Heart left ventricle (tissue), 16 donors: Measurements from ENCODE around the gene MYO16. TPM values are rescaled to one million over a fixed set of nuclear protein-coding genes. Genes with fewer than 3 reads are reported as not detected.

ENCODE experiments used
- ATAC-seq, 4 donors: fragments of 200-7000 bp; cut with Tn5 transposase; one replicate each; pipeline ENCODE4 v1.9.1; 2020 to 2022; ENCODE audit warnings: moderate library complexity in 4 of 4, mild to moderate bottlenecking in 3 of 4, moderate number of reproducible peaks in 1 of 4
- DNase-seq, 5 donors: peaks; one replicate each; pipeline ENCODE4 v3.0.0-alpha.2; 2020
- H3K27ac ChIP-seq, 12 donors: fragments of 200-600 bp; sonication (generic) in 4 of 12; one replicate each; pipeline versions ENCODE4 v1.5.0 to v1.8.0; 2016 to 2022; ENCODE audit warnings: mild to moderate bottlenecking in 2 of 12
- H3K27me3 ChIP-seq, 9 donors: fragments of 200-600 bp; sonication (generic) in 2 of 9; one replicate each; pipeline versions ENCODE4 v1.5.1 to v1.8.0; 2016 to 2022; ENCODE audit warnings: mild to moderate bottlenecking in 3 of 9
- H3K36me3 ChIP-seq, 9 donors: fragments of 200-600 bp; sonication (generic) in 2 of 9; one replicate each; pipeline versions ENCODE4 v1.5.0 to v1.8.0; 2018 to 2022; ENCODE audit warnings: mild to moderate bottlenecking in 2 of 9
- H3K4me1 ChIP-seq, 12 donors: fragments of 200-600 bp; sonication (generic) in 4 of 12; one replicate each; pipeline versions ENCODE4 v1.5.0 to v1.8.0; 2016 to 2022; ENCODE audit warnings: mild to moderate bottlenecking in 3 of 12
- H3K4me3 ChIP-seq, 12 donors: fragments of 200-600 bp; sonication (generic) in 4 of 12; one replicate each; pipeline versions ENCODE4 v1.5.0 to v1.8.0; 2017 to 2022; ENCODE audit warnings: mild to moderate bottlenecking in 9 of 12, moderate library complexity in 4 of 12
- H3K9me3 ChIP-seq, 12 donors: fragments of 200-600 bp; sonication (generic) in 4 of 12; one replicate each; pipeline versions ENCODE4 v1.5.0 to v1.8.0; 2016 to 2022; ENCODE audit warnings: mild to moderate bottlenecking in 1 of 12
- POLR2A ChIP-seq, 2 donors: fragments of 450-650 bp; IDR thresholded peaks; one replicate each; pipeline ENCODE4 v1.6.1; 2017; ENCODE audit warnings: antibody characterized with exemption in 2 of 2, mild to moderate bottlenecking in 2 of 2, moderate library complexity in 2 of 2
- WGBS, 4 donors: extraction: QIAGEN DNeasy Blood & Tissue Kit in 2 of 4; methylation state at CpG; one replicate each; pipeline versions ENCODE4 v1.1.5 to v1.1.7; 2013 to 2018; 5-methylcytosine and 5-hydroxymethylcytosine counted together
- intact Hi-C, 10 donors: fragments of 100-400 bp; cut with DNase I; formaldehyde crosslinking; loops; one replicate each; pipeline versions ENCODE4 v1.11.1 to v1.14.2; 2022
- polyA plus RNA-seq, 2 donors: library from polyadenylated mRNA; stranded (reverse); fragments of 200-250 nt; gene quantifications; one replicate each; pipeline ENCODE4 v1.2.3, GENCODE V29; 2013
- total RNA-seq, 9 donors: library from RNA; depleted of rRNA in 2 of 9; stranded (reverse); fragments of >200 nt in 2 of 9; fragmentation: NEBNext Ultra II Directional in 3 of 9; extraction: Animal tissue kit (Norgen Biotek cat#: 25700) in 3 of 9; gene quantifications; one replicate each; pipeline versions ENCODE4 v1.1.0 to v1.2.4, GENCODE V29; 2016 to 2023
- TF ChIP-seq, protein P1 (sequence below), 12 donors: fragments of 200-600 bp; sonication (generic) in 4 of 12; IDR thresholded peaks; one replicate each; pipeline versions ENCODE4 v1.5.0 to v1.8.0; 2018 to 2022; ENCODE audit warnings: antibody characterized with exemption in 12 of 12, mild to moderate bottlenecking in 5 of 12
- donor health status: ischemic (EF 13 %, LVEDD 7.1; RV severe dilation, severe dysfunction).
- donor health status: healthy with polysubstance abuse.
- donor health status: DM: no; HTN: yes; CAD: no.
- donor health status: DM: no; HTN: no; CAD: no.
- donor health status: ischemic (EF 25% LVEDD 6.9; RV normal size, moderate dysfunction).
- donor health status: ischemic (EF 25% LVEDD 5.7; RV mildly dilated, moderate dysfunction).
- donor health status: healthy.
- donor health status: DM: yes; HTN: yes; CAD: no.
- donor health status: ischemic (EF 35%, LVEDD 5.7; RV mildly dilated, moderate dysfunction).
- donor health status: nonischemic (EF 11% LVEDD 7.7; RV severe dilation, severe dysfunction).
- donor health status: DM: yes; HTN: yes; CAD: no.
- donor health status: PGD.
- donor health status: ischemic (EF 29% LVEDD 5.4; RV normal size, mild dysfunction).
- donor health status: nonischemic (EF 23%, LVEDD 6.1; RV moderate dilation, normal function).

MYO16 gene
- total and polyA plus RNA-seq, 11 donors: 0.16 to 5.2 (median 0.81) TPM

GRCh38 chr13:109010912-109011311, 381.5 kb downstream of the MYO16 start:
- ATAC-seq: no peak
- H3K27me3 ChIP-seq: no peaks in the 10 kb centered on the region
- 39 to 63% (median 57%) methylated on average over 1 of the region's 1 CpG for WGBS, 4 donors

DNA sequence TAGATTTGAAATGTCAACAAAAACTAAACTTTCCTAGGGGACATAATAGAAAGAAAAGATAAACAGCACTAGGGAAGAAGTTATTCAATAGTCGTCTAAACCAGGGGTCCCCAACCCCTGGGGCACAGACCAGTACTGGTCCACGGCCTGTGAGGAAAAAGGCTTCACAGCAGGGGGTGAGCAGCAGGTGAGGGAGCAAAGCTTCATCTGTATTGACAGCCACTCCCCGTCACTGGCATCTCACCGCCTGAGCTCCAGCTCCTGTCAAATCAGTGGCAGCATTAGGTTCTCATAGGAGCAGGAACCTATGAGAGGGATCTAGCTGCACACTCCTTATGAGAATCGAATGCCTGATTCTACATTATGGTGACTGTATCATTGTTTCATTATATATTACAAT, 382.7 kb downstream of the MYO16 start:
- intact Hi-C loops: no loop called here
- H3K4me3 ChIP-seq: no peak overlapping the region
- TF ChIP-seq, protein P1, sequence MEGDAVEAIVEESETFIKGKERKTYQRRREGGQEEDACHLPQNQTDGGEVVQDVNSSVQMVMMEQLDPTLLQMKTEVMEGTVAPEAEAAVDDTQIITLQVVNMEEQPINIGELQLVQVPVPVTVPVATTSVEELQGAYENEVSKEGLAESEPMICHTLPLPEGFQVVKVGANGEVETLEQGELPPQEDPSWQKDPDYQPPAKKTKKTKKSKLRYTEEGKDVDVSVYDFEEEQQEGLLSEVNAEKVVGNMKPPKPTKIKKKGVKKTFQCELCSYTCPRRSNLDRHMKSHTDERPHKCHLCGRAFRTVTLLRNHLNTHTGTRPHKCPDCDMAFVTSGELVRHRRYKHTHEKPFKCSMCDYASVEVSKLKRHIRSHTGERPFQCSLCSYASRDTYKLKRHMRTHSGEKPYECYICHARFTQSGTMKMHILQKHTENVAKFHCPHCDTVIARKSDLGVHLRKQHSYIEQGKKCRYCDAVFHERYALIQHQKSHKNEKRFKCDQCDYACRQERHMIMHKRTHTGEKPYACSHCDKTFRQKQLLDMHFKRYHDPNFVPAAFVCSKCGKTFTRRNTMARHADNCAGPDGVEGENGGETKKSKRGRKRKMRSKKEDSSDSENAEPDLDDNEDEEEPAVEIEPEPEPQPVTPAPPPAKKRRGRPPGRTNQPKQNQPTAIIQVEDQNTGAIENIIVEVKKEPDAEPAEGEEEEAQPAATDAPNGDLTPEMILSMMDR (IDR thresholded peaks at IDR 0.05): no peak
- no peak for TF ChIP-seq POLR2A (IDR thresholded peaks at IDR 0.05)
- WGBS, 4 donors: 72 to 79% (median 74%) methylated on average over 5 of the region's 5 CpGs
- H3K36me3 ChIP-seq: no peaks in the 10 kb centered on the region
- H3K9me3 ChIP-seq: peaks cover 0 to 4% (median 0%) of the 10 kb centered on the region in 12 donors
- no peak for ATAC-seq
- H3K4me1 ChIP-seq: no peaks in the 10 kb centered on the region
- no peaks in the 10 kb centered on the region for H3K27me3 ChIP-seq
- no peak overlapping the region for H3K27ac ChIP-seq
- no peak for DNase-seq

More at GRCh38 chr13:109010912-109011311, 381.5 kb downstream of the MYO16 start:
- TF ChIP-seq POLR2A (IDR thresholded peaks at IDR 0.05): no peak
- TF ChIP-seq, protein P1 (IDR thresholded peaks at IDR 0.05): no peak
- H3K9me3 ChIP-seq: peaks cover 0 to 4% (median 0%) of the 10 kb centered on the region in 12 donors
- DNase-seq: no peak
- intact Hi-C loops: no loop called here
- no peaks in the 10 kb centered on the region for H3K36me3 ChIP-seq
- H3K27ac ChIP-seq: no peak overlapping the region
- H3K4me1 ChIP-seq: no peaks in the 10 kb centered on the region
- H3K4me3 ChIP-seq: no peak overlapping the region

- intact Hi-C loops: no loop called here
- Histone ChIP-seq H3K36me3 (no peaks in the 10 kb centered on the region), H3K27ac (no peak overlapping the region), H3K4me3 (no peak overlapping the region), H3K4me1 (no peaks in the 10 kb centered on the region), H3K9me3 (no peaks in the 10 kb centered on the region), H3K27me3 (no peaks in the 10 kb centered on the region)
- ATAC-seq (no peak), DNase-seq (no peak)
- TF ChIP-seq POLR2A (IDR thresholded peaks at IDR 0.05): no peak
- TF ChIP-seq, protein P1 (IDR thresholded peaks at IDR 0.05): no peak
- WGBS, 4 donors: 77 to 96% (median 93%) methylated on average over 4 of the region's 4 CpGs
Measured at GRCh38 chr13:109021558-109021957, 392.1 kb downstream of the MYO16 start.

GRCh38 chr13:109024611-109025010, 395.2 kb downstream of the MYO16 start:
- 83 to 93% (median 89%) methylated on average over 1 of the region's 1 CpG for WGBS, 4 donors
- H3K4me1 ChIP-seq: no peaks in the 10 kb centered on the region
- H3K27me3 ChIP-seq: no peaks in the 10 kb centered on the region
- no peak overlapping the region for H3K4me3 ChIP-seq
- ATAC-seq (no peak), DNase-seq (no peak)
- H3K36me3 ChIP-seq: no peaks in the 10 kb centered on the region
- H3K27ac ChIP-seq: no peak overlapping the region
- TF ChIP-seq POLR2A (IDR thresholded peaks at IDR 0.05): no peak
- TF ChIP-seq, protein P1 (IDR thresholded peaks at IDR 0.05): no peak
- H3K9me3 ChIP-seq: no peaks in the 10 kb centered on the region
- intact Hi-C loops: no loop called here
